ENCODE measurements around the gene MAML3.

The MAML3 gene

DNA sequence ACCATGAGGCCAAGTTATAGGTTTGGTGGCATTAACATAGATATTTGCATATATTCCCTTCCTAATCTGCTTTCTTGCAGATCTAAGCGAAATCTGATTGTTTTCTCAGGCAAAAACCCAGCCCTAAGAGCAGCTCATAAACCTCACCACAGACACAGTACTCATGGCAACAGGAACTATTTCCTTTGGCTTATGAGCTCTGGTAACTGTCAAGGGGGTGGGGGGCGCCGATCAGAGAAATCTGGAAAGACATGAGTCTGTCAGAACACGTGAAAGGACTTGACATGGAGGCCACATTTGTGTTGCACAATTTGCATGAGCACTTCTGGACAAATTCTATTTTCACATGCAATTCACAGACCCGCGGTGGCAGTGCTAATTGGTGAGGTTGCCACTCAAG lies 404.6 kb downstream of the MAML3 start:
- H3K36me3 ChIP-seq, result no peaks in the 10 kb centered on the region
- H3K4me1 ChIP-seq, result peaks cover 0 to 3% (median 0%) of the 10 kb centered on the region in 4 donors
- TF ChIP-seq, protein P1, sequence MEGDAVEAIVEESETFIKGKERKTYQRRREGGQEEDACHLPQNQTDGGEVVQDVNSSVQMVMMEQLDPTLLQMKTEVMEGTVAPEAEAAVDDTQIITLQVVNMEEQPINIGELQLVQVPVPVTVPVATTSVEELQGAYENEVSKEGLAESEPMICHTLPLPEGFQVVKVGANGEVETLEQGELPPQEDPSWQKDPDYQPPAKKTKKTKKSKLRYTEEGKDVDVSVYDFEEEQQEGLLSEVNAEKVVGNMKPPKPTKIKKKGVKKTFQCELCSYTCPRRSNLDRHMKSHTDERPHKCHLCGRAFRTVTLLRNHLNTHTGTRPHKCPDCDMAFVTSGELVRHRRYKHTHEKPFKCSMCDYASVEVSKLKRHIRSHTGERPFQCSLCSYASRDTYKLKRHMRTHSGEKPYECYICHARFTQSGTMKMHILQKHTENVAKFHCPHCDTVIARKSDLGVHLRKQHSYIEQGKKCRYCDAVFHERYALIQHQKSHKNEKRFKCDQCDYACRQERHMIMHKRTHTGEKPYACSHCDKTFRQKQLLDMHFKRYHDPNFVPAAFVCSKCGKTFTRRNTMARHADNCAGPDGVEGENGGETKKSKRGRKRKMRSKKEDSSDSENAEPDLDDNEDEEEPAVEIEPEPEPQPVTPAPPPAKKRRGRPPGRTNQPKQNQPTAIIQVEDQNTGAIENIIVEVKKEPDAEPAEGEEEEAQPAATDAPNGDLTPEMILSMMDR (IDR thresholded peaks at IDR 0.05), result no peak
- intact Hi-C loops (cut with DNase I; ENCODE audit: low total_unique reads), result no loop called here
- no peak overlapping the region for H3K27ac ChIP-seq
- no peaks in the 10 kb centered on the region for H3K9me3 ChIP-seq
- no peak for DNase-seq
- H3K27me3 ChIP-seq, result no peaks in the 10 kb centered on the region
- no peak overlapping the region for H3K4me3 ChIP-seq

DNA sequence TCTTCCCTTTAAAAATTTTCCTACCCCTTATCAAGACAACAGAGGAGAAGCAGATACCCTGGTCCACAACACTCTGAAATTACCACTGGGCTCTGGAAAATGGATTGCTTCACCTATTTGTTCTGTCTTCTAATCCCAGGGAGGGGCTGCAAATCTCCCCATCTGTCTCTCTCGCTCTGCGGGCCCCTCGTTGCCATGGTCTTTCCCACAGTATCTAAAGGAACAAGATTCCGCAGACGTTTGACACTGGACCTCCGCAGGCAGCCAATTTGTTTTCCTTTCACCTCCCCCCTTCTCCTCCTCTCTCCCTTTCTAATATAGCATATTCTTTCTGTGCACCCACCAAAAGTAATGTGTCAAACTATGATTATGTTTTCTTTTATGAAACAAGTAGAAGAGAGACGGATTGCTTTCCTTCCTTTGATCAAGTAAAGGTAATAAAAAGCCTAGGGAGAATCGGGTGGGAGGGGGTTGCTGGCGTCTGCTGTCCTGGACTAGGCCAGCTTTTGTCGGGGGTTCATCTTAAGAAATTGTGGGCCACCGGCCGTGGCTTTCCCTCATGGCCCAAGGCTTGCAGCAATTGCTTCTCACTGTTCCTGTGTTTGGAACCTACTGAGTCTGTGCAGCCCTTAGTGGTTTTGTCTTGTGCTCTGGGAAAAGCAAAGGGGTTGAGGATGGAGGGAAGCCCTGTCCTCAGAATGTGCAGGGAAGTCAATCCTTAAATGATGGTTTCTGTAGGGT lies 407.4 kb downstream of the MAML3 start:
- Histone ChIP-seq H3K4me1 (peaks cover 0 to 3% (median 0%) of the 10 kb centered on the region in 4 donors), H3K4me3 (no peak overlapping the region), H3K9me3 (no peaks in the 10 kb centered on the region), H3K27me3 (no peaks in the 10 kb centered on the region), H3K27ac (no peak overlapping the region), H3K36me3 (no peaks in the 10 kb centered on the region)
- TF ChIP-seq, protein P1 (IDR thresholded peaks at IDR 0.05), result no peak
- DNase-seq, result no peak
- intact Hi-C loops (cut with DNase I; ENCODE audit: low total_unique reads), result no loop called here

DNA sequence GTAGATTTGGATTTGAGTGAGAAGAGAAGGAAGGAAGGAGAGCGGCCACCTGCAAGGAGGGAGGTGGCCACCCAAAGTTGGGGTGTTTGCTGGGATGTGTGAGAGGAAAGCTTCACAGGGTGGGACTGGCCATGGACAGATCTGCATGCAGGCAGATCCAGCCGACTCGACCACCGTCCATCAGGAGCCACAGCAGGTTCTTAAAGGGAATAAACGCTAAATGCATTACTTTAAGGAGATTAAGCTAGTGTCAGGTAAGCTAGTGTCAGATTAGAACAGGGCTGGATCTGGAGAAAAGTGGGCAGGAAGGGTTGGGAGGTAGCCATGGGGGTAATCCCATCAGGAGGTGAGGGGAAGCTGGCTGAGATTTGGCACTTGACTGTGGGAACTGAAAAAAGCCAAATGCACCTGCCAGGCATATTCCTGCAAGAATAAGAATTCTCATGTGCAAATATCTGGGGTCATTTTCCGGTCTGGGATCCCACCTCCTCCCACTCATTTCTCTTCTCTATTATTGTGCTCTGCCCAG lies 408.8 kb downstream of the MAML3 start:
- TF ChIP-seq, protein P1 (IDR thresholded peaks at IDR 0.05), result no peak
- DNase-seq, result no peak
- intact Hi-C loops (cut with DNase I; ENCODE audit: low total_unique reads), result no loop called here

DNA sequence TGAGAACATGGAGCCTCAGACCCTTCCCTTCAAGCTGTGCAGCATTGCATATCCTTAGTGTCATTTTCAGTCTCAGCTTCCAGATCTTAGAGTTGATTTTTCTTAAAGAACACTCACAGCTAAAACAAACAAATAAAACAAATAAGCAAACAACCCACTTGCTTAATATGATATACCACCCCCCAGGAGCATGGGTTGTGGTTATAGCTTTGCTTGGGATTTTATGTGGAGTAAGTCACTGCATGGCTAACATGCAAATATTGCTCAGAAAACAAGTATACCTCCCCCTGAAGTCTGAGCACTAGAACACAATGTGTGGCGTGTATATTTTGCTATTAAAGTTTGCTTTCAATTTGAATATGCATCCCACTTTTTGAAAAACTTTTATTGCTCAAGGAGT lies 409.8 kb downstream of the MAML3 start:
- peaks cover 0 to 20% (median 15%) of the 10 kb centered on the region in 4 donors for H3K4me1 ChIP-seq
- TF ChIP-seq, protein P1 (IDR thresholded peaks at IDR 0.05), result no peak
- no peaks in the 10 kb centered on the region for H3K9me3 ChIP-seq
- H3K36me3 ChIP-seq, result no peaks in the 10 kb centered on the region
- H3K27me3 ChIP-seq, result no peaks in the 10 kb centered on the region
- intact Hi-C loops (cut with DNase I; ENCODE audit: low total_unique reads), result no loop called here
- no peak overlapping the region for H3K4me3 ChIP-seq
- no peak for DNase-seq
- no peak overlapping the region for H3K27ac ChIP-seq

More for the DNA sequence above, 408.8 kb downstream of the MAML3 start:
- Histone ChIP-seq H3K9me3 (no peaks in the 10 kb centered on the region), H3K27ac (no peak overlapping the region), H3K4me1 (peaks cover 0 to 16% (median 11%) of the 10 kb centered on the region in 4 donors), H3K4me3 (no peak overlapping the region), H3K27me3 (no peaks in the 10 kb centered on the region), H3K36me3 (no peaks in the 10 kb centered on the region)

DNA sequence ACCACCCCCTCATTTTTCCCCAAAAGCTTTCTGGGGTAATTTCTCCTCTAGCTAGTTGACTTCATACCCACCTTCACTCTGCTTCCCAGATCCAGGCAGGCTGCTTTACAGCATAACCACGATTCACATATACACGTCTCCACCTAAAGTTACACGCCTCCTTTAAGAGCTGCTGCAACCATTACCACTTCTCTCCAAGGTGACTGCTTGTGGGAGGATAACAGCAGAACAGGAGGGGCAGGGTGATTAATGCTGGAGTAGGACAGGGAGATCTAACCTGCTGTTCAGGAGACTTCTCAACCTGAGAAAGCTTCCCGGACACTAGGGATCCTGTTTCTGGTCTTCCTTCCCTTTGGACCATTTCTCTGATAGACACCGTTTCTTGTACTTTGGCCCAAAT lies 411.0 kb downstream of the MAML3 start:
- DNase-seq, result no peak
- intact Hi-C loops (cut with DNase I; ENCODE audit: low total_unique reads), result no loop called here
- Histone ChIP-seq H3K9me3 (no peaks in the 10 kb centered on the region), H3K4me1 (peaks cover 0 to 24% (median 14%) of the 10 kb centered on the region in 4 donors), H3K4me3 (no peak overlapping the region), H3K36me3 (no peaks in the 10 kb centered on the region), H3K27me3 (no peaks in the 10 kb centered on the region), H3K27ac (no peak overlapping the region)
- TF ChIP-seq, protein P1 (IDR thresholded peaks at IDR 0.05), result no peak

Data from tibial artery (tissue), 4 donors.